Astrocyte (in vitro differentiated cells and primary cell): ENCODE results near the gene CNTRL. TPM values are rescaled to one million over a fixed set of nuclear protein-coding genes. Genes with fewer than 3 reads are reported as not detected.
"Not testable (repeated sequence)": the region's sequence is repeated elsewhere in the genome, so short reads cannot be mapped to it uniquely, and the experiment has no call there.

ENCODE experiments used
- DNase-seq: peaks from one replicate; pipeline ENCODE4 v3.0.0-alpha.2; 2010; ENCODE audit warnings: low read depth
- FAIRE-seq: peaks from 2 replicates; lab custom pipeline; 2011; peaks lifted over from hg19 to GRCh38; lab: Jason Lieb, UNC
- H2AFZ ChIP-seq: 2 replicates; pipeline ENCODE4 v1.6.0; 2012; ENCODE audit warnings: low read depth, low read length, inconsistent platforms
- H3K27ac ChIP-seq: 2 replicates; pipeline ENCODE4 v1.5.1; 2011; ENCODE audit warnings: low read depth, low read length, inconsistent platforms
- H3K27me3 ChIP-seq: 2 replicates; pipeline ENCODE4 v1.6.0; 2011; ENCODE audit warnings: low read length, inconsistent platforms; ENCODE audit not compliant: insufficient read depth
- H3K36me3 ChIP-seq: 2 replicates; pipeline ENCODE4 v1.5.1; 2011; ENCODE audit warnings: low read length, inconsistent platforms; ENCODE audit not compliant: insufficient read depth
- H3K4me1 ChIP-seq: 2 replicates; pipeline ENCODE4 v1.5.1; 2011; ENCODE audit warnings: low read length, inconsistent platforms; ENCODE audit not compliant: insufficient read depth
- H3K4me2 ChIP-seq: 2 replicates; pipeline ENCODE4 v1.6.0; 2012; ENCODE audit warnings: low read length, inconsistent platforms
- H3K4me3 ChIP-seq: 2 replicates; pipeline ENCODE4 v1.5.1; 2011; ENCODE audit warnings: low read depth, mild to moderate bottlenecking, low read length, inconsistent platforms; ENCODE audit not compliant: insufficient read depth
- H3K79me2 ChIP-seq: 2 replicates; pipeline ENCODE4 v1.6.0; 2012; ENCODE audit warnings: mild to moderate bottlenecking, low read length, inconsistent platforms; ENCODE audit not compliant: insufficient read depth
- H3K9ac ChIP-seq: 2 replicates; pipeline ENCODE4 v1.6.0; 2012; ENCODE audit warnings: mild to moderate bottlenecking, low read length, inconsistent platforms
- H3K9me3 ChIP-seq: 2 replicates; pipeline ENCODE4 v1.5.1; 2012; ENCODE audit warnings: low read depth, mild to moderate bottlenecking, low read length, inconsistent platforms; ENCODE audit not compliant: insufficient read depth
- H4K20me1 ChIP-seq: 2 replicates; pipeline ENCODE4 v1.6.0; 2012; ENCODE audit warnings: low read length, inconsistent platforms; ENCODE audit not compliant: insufficient read depth
- H3K27ac Mint-ChIP-seq: one replicate; pipeline ENCODE4 v1.8.0; 2021; ENCODE audit warnings: mild to moderate bottlenecking, mixed read lengths; ENCODE audit not compliant: unreplicated experiment
- H3K27me3 Mint-ChIP-seq: one replicate; pipeline ENCODE4 v1.8.0; 2021; ENCODE audit warnings: low read depth, mixed read lengths; ENCODE audit not compliant: unreplicated experiment
- H3K36me3 Mint-ChIP-seq: one replicate; pipeline ENCODE4 v1.8.0; 2021; ENCODE audit warnings: low read depth, mixed read lengths; ENCODE audit not compliant: unreplicated experiment
- H3K4me1 Mint-ChIP-seq: one replicate; pipeline ENCODE4 v1.8.0; 2021; ENCODE audit warnings: low read depth, mixed read lengths; ENCODE audit not compliant: unreplicated experiment
- H3K4me3 Mint-ChIP-seq: one replicate; pipeline ENCODE4 v1.8.0; 2021; ENCODE audit warnings: mild to moderate bottlenecking, moderate library complexity, mixed read lengths; ENCODE audit not compliant: unreplicated experiment
- H3K9me3 Mint-ChIP-seq: one replicate; pipeline ENCODE4 v1.8.0; 2021; ENCODE audit warnings: mild to moderate bottlenecking, mixed read lengths; ENCODE audit not compliant: unreplicated experiment
- EZH2 ChIP-seq: IDR thresholded peaks from 2 replicates; pipeline ENCODE4 v1.6.1; 2012; ENCODE audit warnings: mild to moderate bottlenecking, low read length, inconsistent platforms; ENCODE audit not compliant: insufficient read depth
- total RNA-seq: library from RNA; stranded (reverse); gene quantifications from 2 replicates; pipeline ENCODE4 v1.2.1, GENCODE V29; 2021
- TF ChIP-seq, protein P1 (sequence below): IDR thresholded peaks from 2 replicates; pipeline ENCODE4 v1.5.1; 2011; ENCODE audit warnings: low read depth, mild to moderate bottlenecking, inconsistent platforms, low read length, moderate library complexity; ENCODE audit not compliant: insufficient read depth

CNTRL gene
- total RNA-seq, 1 donor from 2014 or later: 4.4 TPM

- H3K4me1 Mint-ChIP-seq: peaks cover 7% of the 10 kb centered on the region
- TF ChIP-seq, protein P1, sequence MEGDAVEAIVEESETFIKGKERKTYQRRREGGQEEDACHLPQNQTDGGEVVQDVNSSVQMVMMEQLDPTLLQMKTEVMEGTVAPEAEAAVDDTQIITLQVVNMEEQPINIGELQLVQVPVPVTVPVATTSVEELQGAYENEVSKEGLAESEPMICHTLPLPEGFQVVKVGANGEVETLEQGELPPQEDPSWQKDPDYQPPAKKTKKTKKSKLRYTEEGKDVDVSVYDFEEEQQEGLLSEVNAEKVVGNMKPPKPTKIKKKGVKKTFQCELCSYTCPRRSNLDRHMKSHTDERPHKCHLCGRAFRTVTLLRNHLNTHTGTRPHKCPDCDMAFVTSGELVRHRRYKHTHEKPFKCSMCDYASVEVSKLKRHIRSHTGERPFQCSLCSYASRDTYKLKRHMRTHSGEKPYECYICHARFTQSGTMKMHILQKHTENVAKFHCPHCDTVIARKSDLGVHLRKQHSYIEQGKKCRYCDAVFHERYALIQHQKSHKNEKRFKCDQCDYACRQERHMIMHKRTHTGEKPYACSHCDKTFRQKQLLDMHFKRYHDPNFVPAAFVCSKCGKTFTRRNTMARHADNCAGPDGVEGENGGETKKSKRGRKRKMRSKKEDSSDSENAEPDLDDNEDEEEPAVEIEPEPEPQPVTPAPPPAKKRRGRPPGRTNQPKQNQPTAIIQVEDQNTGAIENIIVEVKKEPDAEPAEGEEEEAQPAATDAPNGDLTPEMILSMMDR: no peak
- TF ChIP-seq EZH2: no peak
- H3K9me3 Mint-ChIP-seq: peaks cover 9% of the 10 kb centered on the region
- peaks cover 7% of the 10 kb centered on the region for H3K36me3 ChIP-seq
- no peak overlapping the region for H3K4me2 ChIP-seq
- H3K4me3 ChIP-seq: no peak overlapping the region
- H3K27ac ChIP-seq: no peak overlapping the region
- no peaks in the 10 kb centered on the region for H4K20me1 ChIP-seq
- no peak overlapping the region for H2AFZ ChIP-seq
- H3K9me3 ChIP-seq: no peaks in the 10 kb centered on the region
- no peak for DNase-seq
- no peak for FAIRE-seq
- peaks cover 2% of the 10 kb centered on the region for H3K36me3 Mint-ChIP-seq
- peaks cover 6% of the 10 kb centered on the region for H3K79me2 ChIP-seq
- no peak overlapping the region for H3K9ac ChIP-seq
- peaks cover 12% of the 10 kb centered on the region for H3K4me1 ChIP-seq
- no peaks in the 10 kb centered on the region for H3K27me3 Mint-ChIP-seq
- H3K27ac Mint-ChIP-seq: no peak overlapping the region
- no peak overlapping the region for H3K4me3 Mint-ChIP-seq
- H3K27me3 ChIP-seq: no peaks in the 10 kb centered on the region
Measured at GRCh38 chr9:121125590-121125989, 50.8 kb downstream of the CNTRL start.

DNA sequence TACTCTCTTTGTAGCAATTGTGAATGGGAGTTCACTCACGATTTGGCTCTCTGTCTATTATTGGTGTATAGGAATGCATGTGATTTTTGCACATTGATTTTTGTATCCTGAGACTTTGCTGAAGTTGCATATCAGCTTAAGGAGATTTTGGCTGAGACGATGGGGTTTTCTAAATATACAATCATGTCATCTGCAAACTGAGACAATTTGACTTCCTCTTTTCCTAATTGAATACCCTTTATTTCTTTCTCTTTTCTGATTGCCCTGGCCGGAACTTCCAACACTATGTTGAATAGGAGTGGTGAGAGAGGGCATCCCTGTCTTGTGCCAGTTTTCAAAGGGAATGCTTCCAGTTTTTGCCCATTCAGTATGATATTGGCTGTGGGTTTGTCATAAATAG lies 54.6 kb downstream of the CNTRL start:
- not testable (repeated sequence) for H3K36me3 Mint-ChIP-seq, H3K27me3 Mint-ChIP-seq, H3K27me3 ChIP-seq, DNase-seq, H3K27ac ChIP-seq, H3K4me2 ChIP-seq, H3K9me3 Mint-ChIP-seq, H3K36me3 ChIP-seq, H3K4me1 Mint-ChIP-seq, H3K9me3 ChIP-seq, H2AFZ ChIP-seq, FAIRE-seq, H3K4me3 ChIP-seq, H3K9ac ChIP-seq, H3K4me3 Mint-ChIP-seq, H3K79me2 ChIP-seq, H4K20me1 ChIP-seq, H3K4me1 ChIP-seq, H3K27ac Mint-ChIP-seq

GRCh38 chr9:121133104-121133816 lies 58.5 kb downstream of the CNTRL start:
- Histone ChIP-seq H3K9ac (no peak overlapping the region), H3K9me3 (no peaks in the 10 kb centered on the region), H4K20me1 (no peaks in the 10 kb centered on the region), H3K4me1 (no peaks in the 10 kb centered on the region), H3K27ac (no peak overlapping the region), H3K27me3 (no peaks in the 10 kb centered on the region), H3K79me2 (no peaks in the 10 kb centered on the region), H3K36me3 (no peaks in the 10 kb centered on the region), H2AFZ (no peak overlapping the region), H3K4me2 (no peak overlapping the region), H3K4me3 (no peak overlapping the region)
- H3K27ac Mint-ChIP-seq: no peak overlapping the region
- H3K36me3 Mint-ChIP-seq: peaks cover 11% of the 10 kb centered on the region
- H3K4me3 Mint-ChIP-seq: no peak overlapping the region
- peaks cover 10% of the 10 kb centered on the region for H3K9me3 Mint-ChIP-seq
- FAIRE-seq (no peak), DNase-seq (no peak)
- TF ChIP-seq, protein P1: no peak
- TF ChIP-seq EZH2: no peak
- H3K27me3 Mint-ChIP-seq: no peaks in the 10 kb centered on the region
- peaks cover 1% of the 10 kb centered on the region for H3K4me1 Mint-ChIP-seq
